ENCODE results near the gene ZNF670. TPM values are rescaled to one million over a fixed set of nuclear protein-coding genes. Genes with fewer than 3 reads are reported as not detected.
A peak's percentile ranks its signal among the peaks of the same experiment; 100 is the strongest.
"Not testable (repeated sequence)": the region's sequence is repeated elsewhere in the genome, so short reads cannot be mapped to it uniquely, and the experiment has no call there.

The ZNF670 gene
- total RNA-seq (2014; rRNA removed; shearing (Covaris generic); ENCODE audit: low replicate concordance) = 5.7 and 20.0 TPM in 2 replicates

- H3K9me3 ChIP-seq (ENCODE audit: low read length) = peaks cover 12% of the 10 kb centered on the region
Observed at GRCh38 chr1:247078258-247079140, at the start of gene ZNF670. ZNF670 (minus strand) TSS chr1:247078811; CDS start chr1:247078596, 215 bp downstream.

DNA sequence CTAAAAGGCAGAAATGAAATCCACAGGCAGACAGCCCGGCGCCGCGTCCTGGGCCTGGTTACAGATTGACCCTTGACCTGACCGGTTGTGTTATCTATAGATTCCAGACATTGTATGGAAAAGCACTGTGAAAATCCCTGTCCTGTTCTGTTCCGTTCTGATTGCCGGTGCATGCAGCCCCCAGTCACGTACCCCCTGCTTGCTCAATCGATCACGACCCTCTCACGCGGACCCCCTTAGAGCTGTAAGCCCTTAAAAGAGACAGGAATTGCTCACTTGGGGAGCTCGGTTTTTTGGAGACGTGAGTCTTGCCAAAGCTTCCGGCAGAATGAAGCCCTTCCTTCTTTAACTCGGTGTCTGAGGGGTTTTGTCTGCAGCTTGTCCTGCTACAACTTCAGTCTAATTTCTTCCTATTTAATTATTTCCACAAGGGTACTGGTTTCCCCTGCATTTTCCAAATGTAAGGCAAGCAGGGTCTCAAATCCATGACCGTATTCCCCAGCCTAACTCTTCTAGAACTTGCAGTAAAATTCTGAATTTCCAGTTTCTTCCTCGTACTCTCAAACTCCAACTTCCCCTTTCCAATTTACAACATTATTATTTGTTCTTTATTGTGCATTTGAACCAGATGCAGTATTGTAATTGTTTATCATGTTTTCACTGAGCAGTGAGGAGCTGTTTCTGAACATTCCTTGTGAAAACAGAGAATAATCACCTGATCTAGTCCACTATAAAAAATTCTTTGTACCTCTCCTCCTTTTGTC, 49.1 kb upstream of the ZNF670 start:
- not testable (repeated sequence) for H4K20me1 ChIP-seq (ENCODE audit: insufficient read depth, low read depth, low read length); H3K9me3 ChIP-seq (ENCODE audit: low read length); H3K27ac ChIP-seq (ENCODE audit: low read length); H3K36me3 ChIP-seq (ENCODE audit: insufficient read depth, low read length); H3K4me1 ChIP-seq (ENCODE audit: low read length); H2AFZ ChIP-seq (ENCODE audit: low read length); H3K27me3 ChIP-seq (ENCODE audit: low read length); DNase-seq; H3K9me2 ChIP-seq (replicated peaks; ENCODE audit: insufficient read depth, low read length); H3K9ac ChIP-seq (ENCODE audit: low read length)
- peak overlapping the region; percentile 42 for H3K4me2 ChIP-seq (ENCODE audit: low read depth, low read length, poor library complexity, severe bottlenecking)
- H3K4me3 ChIP-seq (ENCODE audit: low read length) = peak overlapping the region; percentile 40; the same call in 1 of the 2 replicates
- H3K79me2 ChIP-seq (ENCODE audit: low read length) = peaks cover 19% of the 10 kb centered on the region

More at GRCh38 chr1:247078258-247079140, at the start of gene ZNF670:
- Histone ChIP-seq H2AFZ (ENCODE audit: low read length) (peak within 1 kb of the TSS; percentile 87), H3K9me2 (replicated peaks; ENCODE audit: insufficient read depth, low read length) (no peaks in the 10 kb centered on the region), H3K36me3 (ENCODE audit: insufficient read depth, low read length) (peaks cover 25% of the 10 kb centered on the region), H3K79me2 (ENCODE audit: low read length) (peaks cover 50% of the 10 kb centered on the region), H3K9ac (ENCODE audit: low read length) (peak within 1 kb of the TSS; percentile 86), H3K27ac (ENCODE audit: low read length) (peak within 1 kb of the TSS; percentile 13; the same call in 1 of the 2 replicates), H3K4me1 (ENCODE audit: low read length) (peaks cover 18% of the 10 kb centered on the region), H4K20me1 (ENCODE audit: insufficient read depth, low read depth, low read length) (no peaks in the 10 kb centered on the region), H3K27me3 (ENCODE audit: low read length) (no peaks in the 10 kb centered on the region), H3K4me2 (ENCODE audit: low read depth, low read length, poor library complexity, severe bottlenecking) (peak within 1 kb of the TSS; percentile 80), H3K4me3 (ENCODE audit: low read length) (peak within 1 kb of the TSS; percentile 79)
- peak; percentile 99 for DNase-seq

GRCh38 chr1:247126601-247127000, 48.0 kb upstream of the ZNF670 start:
- H3K27me3 ChIP-seq (ENCODE audit: low read length); H3K4me3 ChIP-seq (ENCODE audit: low read length); H4K20me1 ChIP-seq (ENCODE audit: insufficient read depth, low read depth, low read length); H2AFZ ChIP-seq (ENCODE audit: low read length); H3K9me2 ChIP-seq (replicated peaks; ENCODE audit: insufficient read depth, low read length); H3K9ac ChIP-seq (ENCODE audit: low read length); H3K36me3 ChIP-seq (ENCODE audit: insufficient read depth, low read length); H3K27ac ChIP-seq (ENCODE audit: low read length); H3K4me2 ChIP-seq (ENCODE audit: low read depth, low read length, poor library complexity, severe bottlenecking); H3K9me3 ChIP-seq (ENCODE audit: low read length); DNase-seq; H3K4me1 ChIP-seq (ENCODE audit: low read length): not testable (repeated sequence)
- H3K79me2 ChIP-seq (ENCODE audit: low read length) = peaks cover 12% of the 10 kb centered on the region

- H2AFZ ChIP-seq (ENCODE audit: low read length); H3K4me3 ChIP-seq (ENCODE audit: low read length); DNase-seq; H3K9ac ChIP-seq (ENCODE audit: low read length); H3K36me3 ChIP-seq (ENCODE audit: insufficient read depth, low read length); H3K4me1 ChIP-seq (ENCODE audit: low read length); H3K4me2 ChIP-seq (ENCODE audit: low read depth, low read length, poor library complexity, severe bottlenecking); H3K9me3 ChIP-seq (ENCODE audit: low read length); H4K20me1 ChIP-seq (ENCODE audit: insufficient read depth, low read depth, low read length); H3K27ac ChIP-seq (ENCODE audit: low read length); H3K9me2 ChIP-seq (replicated peaks; ENCODE audit: insufficient read depth, low read length); H3K27me3 ChIP-seq (ENCODE audit: low read length): not testable (repeated sequence)
- peaks cover 10% of the 10 kb centered on the region for H3K79me2 ChIP-seq (ENCODE audit: low read length)
Observed at GRCh38 chr1:247126166-247126565, 47.6 kb upstream of the ZNF670 start.

DNA sequence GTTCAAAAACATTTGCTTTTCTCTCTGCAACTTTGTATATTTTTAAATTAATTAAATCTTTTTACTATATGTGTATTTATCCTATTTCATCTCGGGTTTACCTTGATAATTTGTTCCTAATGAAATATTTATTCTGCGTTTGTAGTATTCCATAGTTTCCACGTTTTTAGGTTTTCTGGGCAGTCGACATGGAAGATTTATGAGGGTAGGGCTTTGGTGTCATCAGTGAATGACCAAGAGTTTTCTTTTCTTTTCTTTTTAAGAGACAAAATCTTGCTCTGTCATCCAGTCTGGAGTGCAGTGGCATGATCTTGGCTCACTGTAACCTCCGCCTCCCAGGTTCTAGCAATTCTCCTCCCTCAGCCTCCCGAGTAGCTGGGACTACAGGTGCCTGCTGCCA, 42.8 kb upstream of the ZNF670 start:
- DNase-seq = no peak
- Histone ChIP-seq H3K27ac (ENCODE audit: low read length) (no peak overlapping the region), H2AFZ (ENCODE audit: low read length) (no peak overlapping the region), H3K9me3 (ENCODE audit: low read length) (no peaks in the 10 kb centered on the region), H3K9ac (ENCODE audit: low read length) (no peak overlapping the region), H4K20me1 (ENCODE audit: insufficient read depth, low read depth, low read length) (no peaks in the 10 kb centered on the region), H3K79me2 (ENCODE audit: low read length) (no peaks in the 10 kb centered on the region), H3K27me3 (ENCODE audit: low read length) (no peaks in the 10 kb centered on the region), H3K9me2 (replicated peaks; ENCODE audit: insufficient read depth, low read length) (no peaks in the 10 kb centered on the region), H3K4me2 (ENCODE audit: low read depth, low read length, poor library complexity, severe bottlenecking) (no peak overlapping the region), H3K4me1 (ENCODE audit: low read length) (no peaks in the 10 kb centered on the region), H3K36me3 (ENCODE audit: insufficient read depth, low read length) (no peaks in the 10 kb centered on the region), H3K4me3 (ENCODE audit: low read length) (no peak overlapping the region)

DNA sequence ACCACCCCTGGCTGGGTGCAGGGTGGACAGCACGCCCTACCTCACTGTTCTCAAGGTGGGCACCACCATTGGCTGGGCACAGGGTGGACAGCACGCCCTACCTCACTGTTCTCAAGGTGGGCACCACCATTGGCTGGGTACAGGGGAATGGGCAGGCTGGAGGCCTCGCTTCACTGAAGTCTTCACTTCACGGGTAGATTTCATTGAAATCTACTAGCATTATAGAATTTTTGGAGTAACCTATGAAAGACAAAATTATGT, 41.7 kb upstream of the ZNF670 start:
- not testable (repeated sequence) for H3K9ac ChIP-seq (ENCODE audit: low read length); H3K36me3 ChIP-seq (ENCODE audit: insufficient read depth, low read length); H3K4me2 ChIP-seq (ENCODE audit: low read depth, low read length, poor library complexity, severe bottlenecking); H3K9me2 ChIP-seq (replicated peaks; ENCODE audit: insufficient read depth, low read length); H3K4me3 ChIP-seq (ENCODE audit: low read length); H3K9me3 ChIP-seq (ENCODE audit: low read length); H4K20me1 ChIP-seq (ENCODE audit: insufficient read depth, low read depth, low read length); H3K79me2 ChIP-seq (ENCODE audit: low read length); H3K27me3 ChIP-seq (ENCODE audit: low read length); H3K27ac ChIP-seq (ENCODE audit: low read length); DNase-seq; H2AFZ ChIP-seq (ENCODE audit: low read length); H3K4me1 ChIP-seq (ENCODE audit: low read length)

DNA sequence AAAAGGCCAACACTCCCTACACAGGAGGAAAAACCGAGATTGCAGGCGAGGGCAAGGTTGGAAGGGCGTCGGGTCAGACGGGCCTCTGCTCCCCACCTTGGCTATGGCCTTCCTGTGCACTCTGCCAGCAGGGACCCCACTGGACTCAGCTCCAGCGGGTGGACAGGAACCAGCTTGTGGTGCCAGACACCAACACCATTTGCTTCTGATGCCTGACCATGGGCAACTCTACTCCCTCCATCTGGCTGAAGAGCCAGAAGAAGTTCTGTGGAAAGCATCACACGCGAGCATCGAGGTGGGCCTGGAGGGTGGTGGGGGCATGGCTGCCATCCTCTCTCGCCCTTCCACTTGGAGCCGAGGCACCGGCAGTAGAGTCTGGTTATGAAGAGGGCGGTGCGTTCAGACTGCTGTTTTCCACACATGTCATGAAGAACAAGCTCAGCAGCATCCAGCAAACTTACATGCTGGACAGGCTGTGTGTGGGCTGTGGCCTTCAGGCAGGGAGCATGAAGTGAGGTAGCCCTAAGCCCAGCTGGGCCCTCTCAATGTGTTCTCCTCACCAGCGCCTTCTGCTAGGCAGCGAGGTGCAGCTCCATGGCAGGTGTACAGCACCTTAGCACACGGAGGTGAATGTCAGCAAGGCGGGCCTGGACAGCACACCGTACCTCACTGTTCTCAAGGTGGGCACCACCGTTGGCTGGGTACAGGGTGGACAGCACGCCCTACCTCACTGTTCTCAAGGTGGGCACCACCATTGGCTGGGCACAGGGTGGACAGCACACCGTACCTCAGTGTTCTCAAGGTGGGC, 41.2 kb upstream of the ZNF670 start:
- Histone ChIP-seq H3K36me3 (ENCODE audit: insufficient read depth, low read length) (no peaks in the 10 kb centered on the region), H3K27me3 (ENCODE audit: low read length) (no peaks in the 10 kb centered on the region), H3K79me2 (ENCODE audit: low read length) (no peaks in the 10 kb centered on the region), H4K20me1 (ENCODE audit: insufficient read depth, low read depth, low read length) (no peaks in the 10 kb centered on the region), H3K4me1 (ENCODE audit: low read length) (no peaks in the 10 kb centered on the region), H3K4me2 (ENCODE audit: low read depth, low read length, poor library complexity, severe bottlenecking) (no peak overlapping the region), H3K9ac (ENCODE audit: low read length) (no peak overlapping the region), H3K4me3 (ENCODE audit: low read length) (no peak overlapping the region), H3K9me2 (replicated peaks; ENCODE audit: insufficient read depth, low read length) (no peaks in the 10 kb centered on the region), H2AFZ (ENCODE audit: low read length) (no peak overlapping the region), H3K9me3 (ENCODE audit: low read length) (no peaks in the 10 kb centered on the region), H3K27ac (ENCODE audit: low read length) (no peak overlapping the region)
- DNase-seq = no peak

DNA sequence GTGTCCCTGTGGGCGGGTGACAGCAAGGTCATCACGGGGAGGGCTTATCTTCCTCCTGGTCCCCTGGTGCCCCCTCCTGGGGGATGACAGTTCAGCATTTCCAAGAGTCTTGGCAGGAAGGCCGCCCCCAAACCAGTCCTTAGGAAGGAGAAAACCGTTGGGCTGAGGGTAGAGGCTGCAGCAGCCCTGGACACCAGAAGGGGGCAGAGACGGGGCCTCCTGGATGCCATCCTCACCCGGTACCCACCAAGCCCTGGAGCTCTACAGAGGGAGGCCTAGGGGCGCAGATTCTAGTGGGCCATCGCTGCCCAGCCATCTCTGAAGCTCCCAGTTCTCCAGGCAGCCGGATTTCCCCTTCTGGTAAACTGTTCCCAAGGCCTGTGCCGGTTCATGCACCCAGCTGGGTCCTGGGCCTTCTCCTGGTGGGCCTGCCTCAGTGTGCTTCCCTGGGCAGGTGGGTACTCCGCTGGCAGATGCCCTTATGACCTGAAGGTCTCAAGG, 40.4 kb upstream of the ZNF670 start:
- Histone ChIP-seq H2AFZ (ENCODE audit: low read length) (no peak overlapping the region), H3K9me2 (replicated peaks; ENCODE audit: insufficient read depth, low read length) (no peaks in the 10 kb centered on the region), H3K4me1 (ENCODE audit: low read length) (no peaks in the 10 kb centered on the region), H3K4me2 (ENCODE audit: low read depth, low read length, poor library complexity, severe bottlenecking) (no peak overlapping the region), H3K27ac (ENCODE audit: low read length) (no peak overlapping the region), H3K9ac (ENCODE audit: low read length) (no peak overlapping the region), H4K20me1 (ENCODE audit: insufficient read depth, low read depth, low read length) (no peaks in the 10 kb centered on the region), H3K36me3 (ENCODE audit: insufficient read depth, low read length) (no peaks in the 10 kb centered on the region), H3K9me3 (ENCODE audit: low read length) (no peaks in the 10 kb centered on the region), H3K27me3 (ENCODE audit: low read length) (no peaks in the 10 kb centered on the region), H3K79me2 (ENCODE audit: low read length) (no peaks in the 10 kb centered on the region), H3K4me3 (ENCODE audit: low read length) (no peak overlapping the region)
- peak; percentile 77 for DNase-seq
